Gastrocnemius medialis (tissue), 4 donors: ENCODE data around the gene P4HTM.

Experiments
- CTCF ChIP-seq, 5 experiments: fragments of 450-650 bp in 3 of 5; fragments of 200-600 bp in 2 of 5; sonication (generic) in 2 of 5; IDR thresholded peaks in 4 of 5; conservative IDR thresholded peaks in 1 of 5; 1 replicate in 4 of 5; 2 replicates in 1 of 5; pipeline ENCODE4 v1.5.1; 2016 to 2019; ENCODE audit warnings: antibody characterized with exemption in 5 of 5, mild to moderate bottlenecking in 3 of 5, moderate library complexity in 3 of 5
- POLR2A ChIP-seq, 2 donors: fragments of 450-650 bp; IDR thresholded peaks; one replicate each; pipeline ENCODE4 v1.6.1; 2017; ENCODE audit warnings: antibody characterized with exemption in 2 of 2, mild to moderate bottlenecking in 2 of 2, moderate library complexity in 2 of 2

- TF ChIP-seq CTCF (IDR thresholded peaks at IDR 0.05 in 4 of 5, conservative IDR thresholded peaks at IDR 0.05 in 1 of 5), result no peak
- TF ChIP-seq POLR2A (IDR thresholded peaks at IDR 0.05), result no peak
These were observed 35.2 kb downstream of the P4HTM start for GRCh38 chr3:49025005-49025792.
